22Rv1 (cell line): ENCODE results near the gene GPR65.

Source experiments
- CTCF ChIP-seq: fragments of 450-650 bp; IDR thresholded peaks from 2 replicates; pipeline ENCODE4 v1.5.1; 2017; ENCODE audit warnings: mild to moderate bottlenecking
- ZFX ChIP-seq: fragments of 450-650 bp; IDR thresholded peaks from 2 replicates; pipeline ENCODE4 v1.6.1; 2017; ENCODE audit warnings: antibody characterized with exemption, borderline replicate concordance

- TF ChIP-seq CTCF: no peak
- TF ChIP-seq ZFX: no peak
Measured at GRCh38 chr14:88012495-88012894, 7.6 kb downstream of the GPR65 start.
